Measurements from ENCODE around the gene CLDN3.

DNA sequence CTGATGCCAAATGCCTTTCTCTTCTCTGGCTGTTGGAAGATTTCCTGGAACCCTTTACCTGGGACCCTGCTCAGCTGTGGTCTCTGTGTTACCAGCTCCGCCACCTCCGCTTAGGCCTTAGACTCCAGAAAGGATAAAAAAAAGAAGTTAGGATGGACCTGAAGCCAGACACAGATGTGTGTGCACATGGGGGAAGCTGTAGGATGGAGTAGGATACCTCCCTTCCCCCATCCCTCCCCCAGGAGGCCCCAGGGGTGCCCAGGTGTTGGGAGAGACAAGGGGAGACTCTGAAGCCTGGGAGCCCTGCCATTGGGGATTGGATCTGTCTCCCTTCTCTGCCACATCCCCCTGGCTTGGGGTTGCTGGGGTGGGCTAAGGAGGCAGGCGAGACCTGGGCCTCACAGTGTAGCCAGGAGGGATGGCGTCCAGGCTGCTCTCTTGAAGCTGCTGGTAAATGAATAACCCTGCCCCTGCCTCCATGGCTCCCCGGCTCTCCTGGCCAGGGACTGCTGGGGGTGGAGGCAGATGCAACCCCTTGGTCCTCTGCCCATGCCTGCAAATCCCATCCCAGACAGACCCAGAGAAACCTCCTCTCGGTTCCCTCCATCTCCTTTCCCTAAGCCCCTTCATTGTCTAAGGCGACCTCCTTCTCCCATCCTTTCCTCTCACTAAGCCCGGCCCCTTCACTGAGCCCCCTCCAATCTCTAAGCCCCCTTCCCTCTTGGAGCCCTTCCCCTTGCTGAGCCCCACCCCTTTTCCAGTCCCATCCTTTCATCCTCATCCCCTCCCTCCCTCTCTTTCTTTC, 8.0 kb downstream of the CLDN3 start:
- TF ChIP-seq POLR2A (IDR thresholded peaks at IDR 0.05), result no peak
- TF ChIP-seq, protein P1, sequence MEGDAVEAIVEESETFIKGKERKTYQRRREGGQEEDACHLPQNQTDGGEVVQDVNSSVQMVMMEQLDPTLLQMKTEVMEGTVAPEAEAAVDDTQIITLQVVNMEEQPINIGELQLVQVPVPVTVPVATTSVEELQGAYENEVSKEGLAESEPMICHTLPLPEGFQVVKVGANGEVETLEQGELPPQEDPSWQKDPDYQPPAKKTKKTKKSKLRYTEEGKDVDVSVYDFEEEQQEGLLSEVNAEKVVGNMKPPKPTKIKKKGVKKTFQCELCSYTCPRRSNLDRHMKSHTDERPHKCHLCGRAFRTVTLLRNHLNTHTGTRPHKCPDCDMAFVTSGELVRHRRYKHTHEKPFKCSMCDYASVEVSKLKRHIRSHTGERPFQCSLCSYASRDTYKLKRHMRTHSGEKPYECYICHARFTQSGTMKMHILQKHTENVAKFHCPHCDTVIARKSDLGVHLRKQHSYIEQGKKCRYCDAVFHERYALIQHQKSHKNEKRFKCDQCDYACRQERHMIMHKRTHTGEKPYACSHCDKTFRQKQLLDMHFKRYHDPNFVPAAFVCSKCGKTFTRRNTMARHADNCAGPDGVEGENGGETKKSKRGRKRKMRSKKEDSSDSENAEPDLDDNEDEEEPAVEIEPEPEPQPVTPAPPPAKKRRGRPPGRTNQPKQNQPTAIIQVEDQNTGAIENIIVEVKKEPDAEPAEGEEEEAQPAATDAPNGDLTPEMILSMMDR (IDR thresholded peaks at IDR 0.05), result no peak

All from heart left ventricle (tissue), 13 donors.